OCI-LY7 (cell line): ENCODE data around the gene VWA8. TPM values are rescaled to one million over a fixed set of nuclear protein-coding genes. Genes with fewer than 3 reads are reported as not detected.

Experiments
- BruUV-seq: library from RNA; stranded (reverse); fragments of 400-500 nt; replicated peaks from 2 replicates; lab custom pipeline; 2021; lab: Mats Ljungman, UMichigan
- CTCF ChIA-PET: fragments of 300-600 bp; sonication (Branson Sonifier 250); formaldehyde crosslinking; loops from one replicate; lab custom pipeline; 2022; ENCODE audit warnings: antibody characterized with exemption; ENCODE audit not compliant: unreplicated experiment; lab: Charles Lee
- POLR2A ChIA-PET: fragments of 300-600 bp; sonication (Branson Sonifier 250); formaldehyde crosslinking; loops from one replicate; lab custom pipeline; 2022; ENCODE audit warnings: antibody characterized with exemption; lab: Charles Lee
- DNase-seq: peaks from one replicate; pipeline ENCODE4 v3.0.0-alpha.2; 2015; ENCODE audit warnings: low spot score
- H2AFZ ChIP-seq: fragments of 200-600 bp; sonication (generic), shearing (Covaris generic); 2 replicates; pipeline ENCODE4 v1.6.1; 2014; ENCODE audit warnings: mild to moderate bottlenecking, antibody characterized with exemption, low read length, moderate library complexity
- H3K27ac ChIP-seq: fragments of 200-600 bp; sonication (generic); 2 replicates; pipeline ENCODE4 v1.5.1; 2014; ENCODE audit warnings: mixed run types, low read depth, mild to moderate bottlenecking, moderate library complexity, low read length, inconsistent platforms; ENCODE audit not compliant: poor library complexity, severe bottlenecking
- H3K36me3 ChIP-seq: fragments of 200-600 bp; sonication (generic); 2 replicates; pipeline ENCODE4 v1.6.1; 2014; ENCODE audit warnings: mild to moderate bottlenecking, antibody characterized with exemption, low read length, moderate library complexity, mixed read lengths; ENCODE audit not compliant: insufficient read depth
- H3K4me1 ChIP-seq: fragments of 200-600 bp; sonication (generic); 2 replicates; pipeline ENCODE4 v1.5.1; 2014; ENCODE audit warnings: mild to moderate bottlenecking, low read length; ENCODE audit not compliant: insufficient read depth, poor library complexity, severe bottlenecking
- H3K4me2 ChIP-seq: fragments of 200-600 bp; sonication (generic); 2 replicates; pipeline ENCODE4 v1.6.1; 2014; ENCODE audit warnings: mild to moderate bottlenecking, low read length
- H3K4me3 ChIP-seq: fragments of 200-600 bp; sonication (generic); 2 replicates; pipeline ENCODE4 v1.5.1; 2014; ENCODE audit warnings: mild to moderate bottlenecking, low read depth, low read length; ENCODE audit not compliant: poor library complexity, severe bottlenecking
- H3K79me2 ChIP-seq: fragments of 200-600 bp; sonication (generic); 2 replicates; pipeline ENCODE4 v1.6.1; 2016; ENCODE audit warnings: low read depth, mild to moderate bottlenecking, low read length, moderate library complexity, mixed read lengths; ENCODE audit not compliant: insufficient read depth
- H3K9me2 ChIP-seq: fragments of 200-600 bp; sonication (generic); 2 replicates; pipeline ENCODE4 v1.6.1; 2016; ENCODE audit warnings: mild to moderate bottlenecking, low read length, mixed read lengths; ENCODE audit not compliant: insufficient read depth
- H3K9me3 ChIP-seq: fragments of 200-600 bp; sonication (generic); 2 replicates; pipeline ENCODE4 v1.6.1; 2014; ENCODE audit warnings: mild to moderate bottlenecking, mixed run types, low read length, mixed read lengths
- H4K20me1 ChIP-seq: fragments of 200-600 bp; sonication (generic); 2 replicates; pipeline ENCODE4 v1.6.1; 2014; ENCODE audit warnings: mild to moderate bottlenecking, antibody characterized with exemption, low read length, moderate library complexity, mixed read lengths; ENCODE audit not compliant: insufficient read depth
- EZH2phosphoT487 ChIP-seq: fragments of 200-600 bp; sonication (generic); IDR thresholded peaks from 2 replicates; pipeline ENCODE4 v1.6.1; 2018; ENCODE audit warnings: low read depth, borderline replicate concordance, mild to moderate bottlenecking, mixed run types, antibody characterized with exemption, low read length, moderate library complexity, mixed read lengths
- intact Hi-C: fragments of 100-400 bp; cut with micrococcal nuclease; formaldehyde crosslinking; loops from one replicate; pipeline ENCODE4 v1.10.0; 2022; ENCODE audit not compliant: unreplicated experiment
- total RNA-seq, 2 experiments: library from RNA; depleted of rRNA in 1 of 2; stranded (reverse); fragments of >200 nt in 1 of 2; shearing (Covaris generic) in 1 of 2; gene quantifications; 2 replicates each; pipeline ENCODE4 v1.2.3, GENCODE V29; 2014 to 2022
- TF ChIP-seq, protein P1 (sequence below): fragments of 200-600 bp; sonication (generic); conservative IDR thresholded peaks from 2 replicates; pipeline ENCODE4 v1.5.1; 2014; ENCODE audit warnings: mild to moderate bottlenecking, antibody characterized with exemption, low read length, moderate library complexity, mixed read lengths

The VWA8 gene
- total RNA-seq, 2 experiments from 2014 or later, result 26.4 to 31.5 TPM

DNA sequence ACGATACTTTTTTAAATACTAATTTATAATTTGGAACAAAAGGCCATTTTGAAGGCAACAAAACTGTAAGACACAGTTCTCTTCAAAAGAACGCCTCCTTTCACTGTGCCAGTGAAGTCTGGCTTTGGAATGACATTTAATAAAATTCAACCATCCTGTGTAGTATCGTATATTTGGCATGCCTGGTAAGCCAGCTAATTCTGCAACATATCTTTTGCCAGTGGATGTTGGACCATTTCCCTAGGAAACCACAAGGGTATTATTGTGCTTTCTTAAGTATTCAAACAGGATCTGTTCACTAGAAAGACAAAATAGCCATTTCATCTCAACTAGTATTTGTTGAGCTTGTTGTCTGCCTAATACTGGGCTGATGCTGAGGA is 391.9 kb downstream of the VWA8 start:
- Histone ChIP-seq H3K9me3 (no peaks in the 10 kb centered on the region), H3K79me2 (no peaks in the 10 kb centered on the region), H2AFZ (no peak overlapping the region), H3K36me3 (peaks cover 32% of the 10 kb centered on the region), H3K4me3 (no peak overlapping the region), H3K4me1 (peaks cover 3% of the 10 kb centered on the region), H4K20me1 (no peaks in the 10 kb centered on the region), H3K9me2 (no peaks in the 10 kb centered on the region), H3K27ac (no peak overlapping the region), H3K4me2 (no peak overlapping the region)
- CTCF ChIA-PET, result no interaction called here
- POLR2A ChIA-PET, result interaction anchor here (0.7 to 1.6 kb wide), 5 partner anchors 9 to 631 kb away, joined by 3 to 7 read pairs (median 3); no protein-coding TSS in a partner anchor
- intact Hi-C loops, result no loop called here
- DNase-seq, result no peak
- BruUV-seq, result no TSS peak
- TF ChIP-seq, protein P1, sequence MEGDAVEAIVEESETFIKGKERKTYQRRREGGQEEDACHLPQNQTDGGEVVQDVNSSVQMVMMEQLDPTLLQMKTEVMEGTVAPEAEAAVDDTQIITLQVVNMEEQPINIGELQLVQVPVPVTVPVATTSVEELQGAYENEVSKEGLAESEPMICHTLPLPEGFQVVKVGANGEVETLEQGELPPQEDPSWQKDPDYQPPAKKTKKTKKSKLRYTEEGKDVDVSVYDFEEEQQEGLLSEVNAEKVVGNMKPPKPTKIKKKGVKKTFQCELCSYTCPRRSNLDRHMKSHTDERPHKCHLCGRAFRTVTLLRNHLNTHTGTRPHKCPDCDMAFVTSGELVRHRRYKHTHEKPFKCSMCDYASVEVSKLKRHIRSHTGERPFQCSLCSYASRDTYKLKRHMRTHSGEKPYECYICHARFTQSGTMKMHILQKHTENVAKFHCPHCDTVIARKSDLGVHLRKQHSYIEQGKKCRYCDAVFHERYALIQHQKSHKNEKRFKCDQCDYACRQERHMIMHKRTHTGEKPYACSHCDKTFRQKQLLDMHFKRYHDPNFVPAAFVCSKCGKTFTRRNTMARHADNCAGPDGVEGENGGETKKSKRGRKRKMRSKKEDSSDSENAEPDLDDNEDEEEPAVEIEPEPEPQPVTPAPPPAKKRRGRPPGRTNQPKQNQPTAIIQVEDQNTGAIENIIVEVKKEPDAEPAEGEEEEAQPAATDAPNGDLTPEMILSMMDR, result no peak
- no peak for TF ChIP-seq EZH2phosphoT487

- DNase-seq, result no peak
- no peaks in the 10 kb centered on the region for H3K9me2 ChIP-seq
- no peak overlapping the region for H3K27ac ChIP-seq
- BruUV-seq, result no TSS peak
- peaks cover 7% of the 10 kb centered on the region for H3K4me1 ChIP-seq
- H3K4me3 ChIP-seq, result no peak overlapping the region
- TF ChIP-seq, protein P1, result no peak
- TF ChIP-seq EZH2phosphoT487, result no peak
- H3K36me3 ChIP-seq, result peaks cover 32% of the 10 kb centered on the region
- H2AFZ ChIP-seq, result no peak overlapping the region
- H3K79me2 ChIP-seq, result no peaks in the 10 kb centered on the region
- intact Hi-C loops, result no loop called here
- ChIA-PET CTCF (no interaction called here), POLR2A (interaction anchor here (0.7 to 1.0 kb wide), 3 partner anchors 13 to 630 kb away, joined by 3 to 4 read pairs (median 3); no protein-coding TSS in a partner anchor)
- no peak overlapping the region for H3K4me2 ChIP-seq
- no peaks in the 10 kb centered on the region for H3K9me3 ChIP-seq
- no peaks in the 10 kb centered on the region for H4K20me1 ChIP-seq
Measured at GRCh38 chr13:41568143-41568971, 392.6 kb downstream of the VWA8 start.

- no peaks in the 10 kb centered on the region for H4K20me1 ChIP-seq
- peaks cover 28% of the 10 kb centered on the region for H3K36me3 ChIP-seq
- no peak for DNase-seq
- H3K27ac ChIP-seq, result no peak overlapping the region
- no peak for TF ChIP-seq EZH2phosphoT487
- TF ChIP-seq, protein P1, result no peak
- no peak overlapping the region for H3K4me3 ChIP-seq
- H2AFZ ChIP-seq, result no peak overlapping the region
- ChIA-PET CTCF (no interaction called here), POLR2A (no interaction called here)
- no peaks in the 10 kb centered on the region for H3K9me2 ChIP-seq
- no peaks in the 10 kb centered on the region for H3K9me3 ChIP-seq
- intact Hi-C loops, result no loop called here
- peaks cover 7% of the 10 kb centered on the region for H3K4me1 ChIP-seq
- no TSS peak for BruUV-seq
- no peak overlapping the region for H3K4me2 ChIP-seq
- H3K79me2 ChIP-seq, result no peaks in the 10 kb centered on the region
Measured at GRCh38 chr13:41567363-41567762, 393.5 kb downstream of the VWA8 start.
